Hematopoietic multipotent progenitor cell treated with erythropoietin and hydrocortisone succinate and interleukin-3 and kit ligand, for 6 days (in vitro differentiated cells): Measurements from ENCODE around the gene GRM4.

Experiments
- DNase-seq: peaks from one replicate; pipeline ENCODE4 v3.0.0-alpha.2; 2015

GRM4 gene

DNA sequence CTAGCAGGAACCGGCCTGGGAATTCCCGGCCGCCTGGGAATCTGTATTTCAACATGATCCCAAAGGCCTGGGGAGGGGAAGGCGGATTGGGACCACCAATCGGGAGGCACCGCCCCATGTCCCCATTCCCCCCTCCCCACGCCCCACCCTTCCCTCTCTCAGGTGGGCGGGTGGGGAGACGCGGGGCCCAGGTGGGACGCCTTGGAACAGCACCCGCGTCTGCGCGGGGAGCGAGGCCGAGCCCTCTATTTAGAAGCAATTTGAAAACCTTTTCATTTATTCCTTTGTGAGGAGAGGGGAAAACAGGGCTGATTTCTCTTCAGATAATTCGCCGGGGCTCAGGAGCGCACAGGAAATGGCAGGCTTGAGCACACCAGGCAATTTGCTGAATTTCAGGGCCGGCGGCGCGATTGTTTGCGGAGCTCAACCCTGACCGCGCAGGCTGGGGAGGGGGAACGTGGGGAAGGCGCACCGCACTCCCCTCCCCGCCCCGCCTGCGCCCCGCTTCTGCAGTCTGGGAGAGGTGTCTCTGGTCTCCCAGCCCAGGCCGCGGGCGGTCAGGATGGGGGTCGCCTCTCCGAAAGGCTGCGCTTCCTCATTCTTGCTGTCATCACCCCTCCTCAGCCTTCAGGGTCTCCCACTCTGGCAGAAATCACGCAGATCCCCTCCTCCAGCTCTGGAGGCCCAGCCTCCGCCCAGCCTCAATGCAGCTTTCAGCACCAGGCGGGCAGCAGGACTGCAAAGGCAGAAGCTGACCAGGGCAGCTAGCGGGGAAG lies 170.0 kb downstream of the GRM4 start:
- no peak for DNase-seq

- no peak for DNase-seq
These were observed 171.4 kb downstream of the GRM4 start for GRCh38 chr6:33974471-33974870.

GRCh38 chr6:33974030-33974429 lies 171.9 kb downstream of the GRM4 start:
- no peak for DNase-seq

GRCh38 chr6:33971580-33971979 lies 174.3 kb downstream of the GRM4 start:
- DNase-seq, result no peak
